CD4-positive, alpha-beta T cell (primary cell): Measurements from ENCODE around the gene TAOK1. TPM values are rescaled to one million over a fixed set of nuclear protein-coding genes. Genes with fewer than 3 reads are reported as not detected.

Experiments
- ATAC-seq: fragments of 200-7000 bp; cut with Tn5 transposase; one replicate; pipeline ENCODE4 v1.10.0; 2022; ENCODE audit warnings: mild to moderate bottlenecking; ENCODE audit not compliant: poor library complexity
- CTCF ChIA-PET: fragments of 350-600 bp; sonication (Branson Sonifier 250); formaldehyde crosslinking; loops from one replicate; lab custom pipeline; 2021; ENCODE audit warnings: antibody characterized with exemption, inconsistent platforms; lab: Charles Lee
- POLR2A ChIA-PET: fragments of 350-600 bp; sonication (Branson Sonifier 250); formaldehyde crosslinking; loops from one replicate; lab custom pipeline; 2021; ENCODE audit warnings: antibody characterized with exemption, inconsistent platforms; lab: Charles Lee
- DNase-seq, 14 experiments: peaks; one replicate each; pipeline ENCODE4 v3.0.0-alpha.2; 2013 to 2020; ENCODE audit warnings: mixed read lengths in 2 of 14
- H3K27ac ChIP-seq, 2 donors: one replicate each; pipeline versions ENCODE4 v1.5.1 to v1.7.0; 2013; ENCODE audit warnings: low read length in 2 of 2, low read depth in 1 of 2, mild to moderate bottlenecking in 1 of 2
- H3K27me3 ChIP-seq, 2 experiments: 1 replicate in 1 of 2; 2 replicates in 1 of 2; pipeline versions ENCODE4 v1.6.1 to v1.7.0; 2013; ENCODE audit warnings: low read length in 2 of 2, control low read depth in 1 of 2, mild to moderate bottlenecking in 1 of 2, moderate library complexity in 1 of 2; ENCODE audit not compliant: insufficient read depth in 2 of 2, control insufficient read depth in 1 of 2
- H3K36me3 ChIP-seq: one replicate; pipeline ENCODE4 v1.6.1; 2013; ENCODE audit warnings: low read length, control low read depth; ENCODE audit not compliant: insufficient read depth
- H3K4me1 ChIP-seq: one replicate; pipeline ENCODE4 v1.6.1; 2013; ENCODE audit warnings: low read length, control low read depth; ENCODE audit not compliant: insufficient read depth
- H3K4me3 ChIP-seq: one replicate; pipeline ENCODE4 v1.5.1; 2013; ENCODE audit warnings: mild to moderate bottlenecking, low read length, moderate library complexity
- H3K9me3 ChIP-seq, 2 experiments: 1 replicate in 1 of 2; 2 replicates in 1 of 2; pipeline versions ENCODE4 v1.6.1 to v1.7.0; 2013; ENCODE audit warnings: low read length in 2 of 2, mild to moderate bottlenecking in 2 of 2, control low read depth in 1 of 2, moderate library complexity in 1 of 2; ENCODE audit not compliant: control insufficient read depth in 1 of 2, insufficient read depth in 1 of 2
- H3K27ac Mint-ChIP-seq: one replicate; pipeline ENCODE4 v1.8.0; 2020; ENCODE audit warnings: mixed read lengths
- H3K27me3 Mint-ChIP-seq: one replicate; pipeline ENCODE4 v1.8.0; 2021; ENCODE audit warnings: mixed read lengths
- H3K36me3 Mint-ChIP-seq: one replicate; pipeline ENCODE4 v1.8.0; 2021; ENCODE audit warnings: low read depth, mixed read lengths
- H3K4me1 Mint-ChIP-seq: one replicate; pipeline ENCODE4 v1.8.0; 2021; ENCODE audit warnings: low read depth, mixed read lengths
- H3K4me3 Mint-ChIP-seq: one replicate; pipeline ENCODE4 v1.8.0; 2020; ENCODE audit warnings: mild to moderate bottlenecking, mixed read lengths
- H3K9me3 Mint-ChIP-seq: one replicate; pipeline ENCODE4 v1.8.0; 2020; ENCODE audit warnings: mixed read lengths
- CTCF ChIP-seq: fragments of 200-600 bp; IDR thresholded peaks from one replicate; pipeline ENCODE4 v1.8.0; 2022; ENCODE audit warnings: antibody characterized with exemption, mild to moderate bottlenecking
- intact Hi-C, 2 experiments: fragments of 100-400 bp; cut with DNase I in 1 of 2; cut with micrococcal nuclease in 1 of 2; formaldehyde crosslinking; loops; one replicate each; pipeline versions ENCODE4 v1.15.1 to v1.9.0; 2023 to 2025; cut with DNase I, micrococcal nuclease
- total RNA-seq, 174 experiments: library from RNA in 2 of 174; stranded (reverse) in 2 of 174; gene quantifications; one replicate each; pipeline ENCODE4 v1.2.3 and lab custom pipeline; 2021 to 2026

Gene TAOK1
- total RNA-seq, 2 experiments from 2014 or later, result 33.1 to 33.8 TPM

- no peak overlapping the region for H3K27ac ChIP-seq
- no peaks in the 10 kb centered on the region for H3K27me3 ChIP-seq
- ATAC-seq (no peak), DNase-seq (no peak)
- H3K4me3 ChIP-seq, result no peak overlapping the region
- intact Hi-C loops, result no loop called here
- H3K4me3 Mint-ChIP-seq, result no peak overlapping the region
- CTCF ChIA-PET, result no interaction called here
- POLR2A ChIA-PET, result interaction anchor here (0.7 kb wide), 1 partner anchor 1959 kb away, joined by 3 read pairs; no protein-coding TSS in a partner anchor
- H3K9me3 ChIP-seq, result no peaks in the 10 kb centered on the region
- H3K9me3 Mint-ChIP-seq, result no peaks in the 10 kb centered on the region
- H3K27me3 Mint-ChIP-seq, result no peaks in the 10 kb centered on the region
- no peaks in the 10 kb centered on the region for H3K4me1 Mint-ChIP-seq
- no peaks in the 10 kb centered on the region for H3K4me1 ChIP-seq
- no peak for TF ChIP-seq CTCF
- H3K27ac Mint-ChIP-seq, result no peak overlapping the region
- no peaks in the 10 kb centered on the region for H3K36me3 Mint-ChIP-seq
- no peaks in the 10 kb centered on the region for H3K36me3 ChIP-seq
Observed at GRCh38 chr17:29347831-29348629, 42.1 kb upstream of the TAOK1 start.

- ChIA-PET POLR2A (no interaction called here), CTCF (no interaction called here)
- Histone ChIP-seq H3K27me3 (no peaks in the 10 kb centered on the region), H3K27ac (no peak overlapping the region), H3K36me3 (no peaks in the 10 kb centered on the region), H3K9me3 (no peaks in the 10 kb centered on the region), H3K4me3 (no peak overlapping the region), H3K4me1 (no peaks in the 10 kb centered on the region)
- Mint-ChIP-seq H3K4me3 (no peak overlapping the region), H3K36me3 (no peaks in the 10 kb centered on the region), H3K27ac (no peak overlapping the region), H3K4me1 (no peaks in the 10 kb centered on the region), H3K27me3 (no peaks in the 10 kb centered on the region), H3K9me3 (no peaks in the 10 kb centered on the region)
- no peak for TF ChIP-seq CTCF
- DNase-seq (no peak), ATAC-seq (no peak)
- intact Hi-C loops, result no loop called here
Observed at GRCh38 chr17:29349409-29349808, 40.8 kb upstream of the TAOK1 start.

- Mint-ChIP-seq H3K9me3 (no peaks in the 10 kb centered on the region), H3K4me3 (no peak overlapping the region), H3K27me3 (no peaks in the 10 kb centered on the region), H3K27ac (no peak overlapping the region), H3K4me1 (no peaks in the 10 kb centered on the region), H3K36me3 (no peaks in the 10 kb centered on the region)
- H3K4me3 ChIP-seq, result no peak overlapping the region
- H3K9me3 ChIP-seq, result no peaks in the 10 kb centered on the region
- ATAC-seq (no peak), DNase-seq (no peak)
- ChIA-PET CTCF (no interaction called here), POLR2A (interaction anchor here (0.6 kb wide), 1 partner anchor 11 kb away, joined by 3 read pairs; no protein-coding TSS in a partner anchor)
- H3K27me3 ChIP-seq, result no peaks in the 10 kb centered on the region
- intact Hi-C loops, result no loop called here
- H3K27ac ChIP-seq, result no peak overlapping the region
- no peaks in the 10 kb centered on the region for H3K4me1 ChIP-seq
- no peak for TF ChIP-seq CTCF
- no peaks in the 10 kb centered on the region for H3K36me3 ChIP-seq
Observed at GRCh38 chr17:29352146-29352545, 38.0 kb upstream of the TAOK1 start.
